ENCODE data around the gene GABRG3. TPM values are rescaled to one million over a fixed set of nuclear protein-coding genes. Genes with fewer than 3 reads are reported as not detected.

Gene GABRG3
- total and polyA plus RNA-seq, 10 of the 15 experiments (the other 5 are each of a cell fraction or from before 2014, with no cell fraction given) = 0.15 TPM; not detected in 9

DNA sequence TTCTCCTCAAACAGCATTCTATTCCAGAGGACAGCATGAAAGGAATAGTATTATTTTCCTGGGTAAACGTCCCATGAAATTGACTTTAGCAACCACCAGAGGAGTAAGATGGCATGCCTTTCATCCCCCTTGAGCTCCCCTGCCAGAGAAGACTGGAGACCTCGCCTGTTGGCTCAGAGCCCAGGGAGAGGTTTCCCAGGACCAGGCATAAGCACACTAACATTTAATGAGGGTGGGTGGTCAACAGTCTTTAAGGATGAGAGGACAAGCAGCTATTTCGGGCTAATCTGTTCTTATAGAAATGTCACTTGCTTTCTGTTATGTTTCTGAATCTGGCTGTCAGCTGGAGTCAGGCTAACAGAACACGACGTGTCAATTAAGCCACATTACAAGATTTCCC, 390.5 kb downstream of the GABRG3 start (continued):
- TF ChIP-seq, protein P1, sequence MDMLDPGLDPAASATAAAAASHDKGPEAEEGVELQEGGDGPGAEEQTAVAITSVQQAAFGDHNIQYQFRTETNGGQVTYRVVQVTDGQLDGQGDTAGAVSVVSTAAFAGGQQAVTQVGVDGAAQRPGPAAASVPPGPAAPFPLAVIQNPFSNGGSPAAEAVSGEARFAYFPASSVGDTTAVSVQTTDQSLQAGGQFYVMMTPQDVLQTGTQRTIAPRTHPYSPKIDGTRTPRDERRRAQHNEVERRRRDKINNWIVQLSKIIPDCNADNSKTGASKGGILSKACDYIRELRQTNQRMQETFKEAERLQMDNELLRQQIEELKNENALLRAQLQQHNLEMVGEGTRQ (IDR thresholded peaks at IDR 0.05; ENCODE audit: borderline replicate concordance, low read depth, low read length) = no peak
- TF ChIP-seq POU2F2 (IDR thresholded peaks at IDR 0.05; ENCODE audit: borderline replicate concordance, low read depth, low read length) (no peak), FOXK2 (IDR thresholded peaks at IDR 0.05) (no peak), YY1 (IDR thresholded peaks at IDR 0.05; ENCODE audit: low read depth, low read length) (no peak), ZNF24 (IDR thresholded peaks at IDR 0.05) (no peak), MXI1 (IDR thresholded peaks at IDR 0.05; ENCODE audit: low read depth, low read length) (no peak), FOXM1 (IDR thresholded peaks at IDR 0.05; ENCODE audit: low read depth, low read length) (no peak), EED (IDR thresholded peaks at IDR 0.05; ENCODE audit: low read depth) (no peak), SMARCA5 (IDR thresholded peaks at IDR 0.05) (no peak), RCOR1 (conservative IDR thresholded peaks at IDR 0.05; ENCODE audit: low read depth, low read length) (no peak)
- TF ChIP-seq, protein P2, sequence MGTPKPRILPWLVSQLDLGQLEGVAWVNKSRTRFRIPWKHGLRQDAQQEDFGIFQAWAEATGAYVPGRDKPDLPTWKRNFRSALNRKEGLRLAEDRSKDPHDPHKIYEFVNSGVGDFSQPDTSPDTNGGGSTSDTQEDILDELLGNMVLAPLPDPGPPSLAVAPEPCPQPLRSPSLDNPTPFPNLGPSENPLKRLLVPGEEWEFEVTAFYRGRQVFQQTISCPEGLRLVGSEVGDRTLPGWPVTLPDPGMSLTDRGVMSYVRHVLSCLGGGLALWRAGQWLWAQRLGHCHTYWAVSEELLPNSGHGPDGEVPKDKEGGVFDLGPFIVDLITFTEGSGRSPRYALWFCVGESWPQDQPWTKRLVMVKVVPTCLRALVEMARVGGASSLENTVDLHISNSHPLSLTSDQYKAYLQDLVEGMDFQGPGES (IDR thresholded peaks at IDR 0.05) = no peak
- TF ChIP-seq, protein P3, sequence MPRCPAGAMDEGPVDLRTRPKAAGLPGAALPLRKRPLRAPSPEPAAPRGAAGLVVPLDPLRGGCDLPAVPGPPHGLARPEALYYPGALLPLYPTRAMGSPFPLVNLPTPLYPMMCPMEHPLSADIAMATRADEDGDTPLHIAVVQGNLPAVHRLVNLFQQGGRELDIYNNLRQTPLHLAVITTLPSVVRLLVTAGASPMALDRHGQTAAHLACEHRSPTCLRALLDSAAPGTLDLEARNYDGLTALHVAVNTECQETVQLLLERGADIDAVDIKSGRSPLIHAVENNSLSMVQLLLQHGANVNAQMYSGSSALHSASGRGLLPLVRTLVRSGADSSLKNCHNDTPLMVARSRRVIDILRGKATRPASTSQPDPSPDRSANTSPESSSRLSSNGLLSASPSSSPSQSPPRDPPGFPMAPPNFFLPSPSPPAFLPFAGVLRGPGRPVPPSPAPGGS (IDR thresholded peaks at IDR 0.05; ENCODE audit: borderline replicate concordance, insufficient read depth, low read depth, low read length, poor library complexity, severe bottlenecking) = no peak
